CD4-positive, alpha-beta T cell treated with Interleukin-12 subunit alpha and Interleukin-12 subunit beta, for 1 hour (primary cell): ENCODE measurements around the gene TFPI.
"Not testable (repeated sequence)": the region's sequence is repeated elsewhere in the genome, so short reads cannot be mapped to it uniquely, and the experiment has no call there.

Source experiments
- DNase-seq: peaks from one replicate; pipeline ENCODE4 v3.0.0-alpha.2; 2020

TFPI gene

DNA sequence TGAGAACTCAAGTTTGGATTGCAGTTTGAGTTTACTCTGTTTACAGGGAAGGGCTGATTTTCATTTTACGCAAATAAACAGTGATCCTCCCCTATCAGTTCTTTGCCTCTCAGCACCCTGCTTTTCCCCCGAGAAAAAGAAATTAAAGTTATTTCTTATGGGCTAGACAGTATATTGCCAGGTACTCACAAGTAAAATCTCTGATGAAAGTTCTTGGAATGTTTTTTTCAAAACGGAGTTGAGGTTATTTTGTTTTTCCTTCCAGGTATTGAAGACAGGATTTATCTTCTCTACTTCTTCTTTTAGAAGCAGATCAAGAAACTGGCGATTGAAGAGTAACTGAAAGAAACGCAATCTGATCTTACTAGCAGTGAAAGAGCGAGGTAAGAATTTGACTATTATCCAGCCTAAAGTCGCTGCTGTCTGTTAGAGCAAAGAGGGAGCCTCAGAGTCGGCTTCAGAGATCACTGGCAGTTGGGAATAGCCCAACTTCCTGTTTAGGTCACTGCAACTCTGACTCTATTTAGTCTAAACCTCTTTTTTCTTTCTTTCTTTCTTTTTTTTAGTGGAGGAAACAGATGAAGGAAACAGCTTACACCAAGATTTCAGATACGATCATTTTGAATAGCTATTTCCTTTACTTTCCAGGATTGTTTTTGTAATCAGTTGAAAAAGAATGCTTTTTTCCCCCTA lies at the start of gene TFPI:
Gene TFPI, minus strand, starts transcription at position 425 of the 693 bp plus-strand sequence. CDS start 50,667 bp downstream, outside the sequence.
- no peak for DNase-seq

GRCh38 chr2:187594801-187595200 lies 40.6 kb upstream of the TFPI start:
- DNase-seq, result no peak

GRCh38 chr2:187593697-187594096 lies 39.5 kb upstream of the TFPI start:
- no peak for DNase-seq

- DNase-seq, result no peak
These were observed 38.9 kb upstream of the TFPI start for GRCh38 chr2:187593098-187593497.

- DNase-seq, result no peak
These were observed 35.9 kb upstream of the TFPI start for GRCh38 chr2:187590175-187590574.

- DNase-seq, result peak; percentile 1
These were observed 31.9 kb upstream of the TFPI start for GRCh38 chr2:187586011-187586641.

DNA sequence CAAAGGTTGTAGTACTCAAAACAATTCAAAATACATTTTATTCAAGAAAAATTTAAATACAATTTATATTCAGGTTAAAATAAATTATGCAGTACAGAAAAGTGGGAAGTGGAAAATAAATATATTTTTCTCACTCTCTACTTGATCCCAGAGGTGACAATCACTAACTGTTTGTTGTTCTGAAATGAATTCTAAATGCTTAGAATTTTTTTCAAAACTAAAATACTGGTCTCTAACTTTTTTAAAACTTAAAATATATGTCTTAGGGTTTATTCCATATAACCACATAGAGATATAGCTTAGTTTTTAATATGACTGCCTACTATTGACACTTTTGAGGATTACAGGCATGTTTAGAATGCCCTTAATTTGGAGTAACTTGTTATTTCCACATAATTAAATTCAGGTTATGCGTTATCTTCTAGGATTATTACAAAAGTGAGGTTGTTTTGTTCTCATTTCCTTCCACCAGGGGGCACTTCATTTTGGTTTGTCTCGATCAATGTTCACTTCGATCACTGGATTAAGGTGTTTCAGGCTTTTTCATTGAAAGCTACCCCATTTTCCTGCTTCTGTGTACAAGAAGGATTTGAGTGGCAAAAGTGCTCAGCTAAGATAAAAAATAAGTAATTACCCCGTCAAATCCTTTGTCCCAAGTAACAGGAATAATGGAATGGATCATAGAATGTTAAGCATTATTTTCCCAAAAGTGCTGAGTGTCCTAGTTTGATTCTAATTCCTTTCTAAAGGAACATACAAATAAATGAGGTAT lies 27.1 kb upstream of the TFPI start:
- peak; percentile 20 for DNase-seq

DNA sequence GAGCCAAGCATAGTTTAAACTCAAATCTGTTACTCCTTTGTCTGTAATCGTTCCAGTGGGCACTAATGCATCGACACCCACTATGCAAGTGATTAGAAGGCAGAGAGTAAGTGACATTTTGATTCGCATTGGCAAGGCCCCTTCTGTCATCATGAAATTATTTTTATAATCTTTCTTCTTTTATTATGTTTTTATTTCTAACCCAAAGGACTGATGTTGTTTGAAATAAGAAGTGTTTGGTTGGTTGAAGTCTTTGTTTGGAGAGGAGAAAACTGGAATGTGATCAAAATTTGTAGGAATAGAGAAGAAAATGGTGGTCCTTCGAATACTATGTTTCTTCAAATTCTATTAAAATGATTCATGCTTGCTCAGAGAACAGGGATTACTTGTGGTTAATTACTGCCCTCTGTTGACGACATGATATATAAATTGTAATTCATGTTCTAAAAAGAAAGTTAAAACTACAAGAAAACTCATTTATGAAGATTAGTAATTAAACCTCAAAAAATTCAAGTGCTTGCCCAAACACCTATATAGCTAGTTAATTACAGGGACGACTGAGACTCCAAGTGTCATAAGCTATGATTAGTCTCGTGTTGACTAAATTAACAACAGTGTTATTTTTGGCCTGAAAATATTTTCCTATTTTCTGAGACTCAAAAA lies 26.4 kb upstream of the TFPI start:
- no peak for DNase-seq

DNA sequence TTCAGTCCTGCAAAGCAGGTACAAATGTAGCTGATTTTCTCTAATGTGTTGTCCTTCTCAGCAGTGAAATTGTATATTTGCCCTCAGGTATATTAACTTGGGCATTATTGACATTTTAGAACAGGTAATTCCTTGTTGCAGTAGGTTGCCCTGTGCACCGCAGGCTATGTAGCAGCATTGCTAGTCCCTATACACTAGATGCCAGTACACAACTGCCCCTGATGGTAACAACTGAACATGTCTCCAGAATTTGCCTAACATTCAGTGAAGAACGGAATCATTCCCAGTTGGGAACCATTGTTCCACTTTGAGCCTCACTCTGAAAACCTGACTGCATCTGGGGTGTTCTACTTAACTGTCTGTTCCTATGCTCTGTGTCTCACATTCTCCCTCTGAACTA lies 23.1 kb upstream of the TFPI start:
- no peak for DNase-seq

GRCh38 chr2:187576906-187577305 lies 22.7 kb upstream of the TFPI start:
- DNase-seq, result no peak

- no peak for DNase-seq
These were observed 21.5 kb upstream of the TFPI start for GRCh38 chr2:187575751-187576067.

GRCh38 chr2:187574969-187575750 lies 20.9 kb upstream of the TFPI start:
- DNase-seq, result no peak

GRCh38 chr2:187573722-187574121 lies 19.5 kb upstream of the TFPI start:
- no peak for DNase-seq

GRCh38 chr2:187571996-187572395 lies 17.8 kb upstream of the TFPI start:
- DNase-seq, result not testable (repeated sequence)

- no peak for DNase-seq
These were observed 15.3 kb upstream of the TFPI start for GRCh38 chr2:187569571-187569970.

GRCh38 chr2:187569042-187569441 lies 14.8 kb upstream of the TFPI start:
- no peak for DNase-seq

GRCh38 chr2:187567126-187567525 lies 12.9 kb upstream of the TFPI start:
- no peak for DNase-seq

GRCh38 chr2:187566712-187567111 lies 12.5 kb upstream of the TFPI start:
- no peak for DNase-seq

DNA sequence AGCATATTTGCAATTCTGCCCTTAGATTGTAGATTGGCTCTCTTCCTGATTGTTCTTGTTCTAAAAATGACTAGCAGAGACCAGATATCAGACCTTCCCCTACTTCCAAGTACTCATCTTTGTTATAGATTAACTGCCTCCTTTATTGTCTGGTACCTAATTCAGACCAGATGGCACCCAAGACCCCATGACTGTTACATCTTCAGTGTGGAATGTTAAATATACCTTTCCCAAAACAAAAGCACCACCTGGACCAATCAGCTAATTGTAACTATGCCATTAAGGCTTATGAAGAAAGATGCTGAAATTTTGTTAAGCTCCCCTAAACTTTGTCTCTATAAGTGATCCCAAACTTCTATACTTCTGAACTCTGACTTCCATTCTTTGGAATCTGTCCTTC lies 12.0 kb upstream of the TFPI start:
- no peak for DNase-seq

DNA sequence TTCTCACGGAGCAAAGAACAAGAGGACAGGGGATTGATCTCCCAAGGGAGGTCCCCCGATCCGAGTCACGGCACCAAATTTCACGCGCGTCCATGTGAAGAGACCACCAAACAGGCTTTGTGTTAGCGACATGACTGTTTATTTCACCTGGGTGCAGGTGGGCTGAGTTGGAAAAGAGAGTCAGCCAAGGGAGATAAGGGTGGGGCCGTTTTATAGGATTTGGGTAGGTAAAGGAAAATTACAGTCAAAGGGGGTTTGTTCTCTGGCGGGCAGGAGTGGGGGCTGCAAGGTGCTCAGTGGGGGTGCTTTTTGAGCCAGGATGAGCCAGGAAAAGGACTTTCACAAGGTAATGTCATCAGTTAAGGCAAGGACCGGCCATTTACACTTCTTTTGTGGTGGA lies 11.4 kb upstream of the TFPI start:
- not testable (repeated sequence) for DNase-seq

- not testable (repeated sequence) for DNase-seq
These were observed 2.3 kb upstream of the TFPI start for GRCh38 chr2:187556493-187556892.

- no peak for DNase-seq
These were observed 458 bp upstream of the TFPI start for GRCh38 chr2:187554704-187555082.
